Gastrocnemius medialis (tissue), 4 donors: Measurements from ENCODE around the gene HIGD2A. TPM values are rescaled to one million over a fixed set of nuclear protein-coding genes. Genes with fewer than 3 reads are reported as not detected.

Experiments
- ATAC-seq, 2 donors: fragments of 150-250 bp; one replicate each; pipeline ENCODE4 v1.9.1; 2016
- DNase-seq, 2 donors: peaks; one replicate each; pipeline ENCODE4 v3.0.0-alpha.2; 2019
- H3K27ac ChIP-seq, 4 donors: fragments of 200-600 bp; sonication (generic); 1 replicate in 1 of 4; 2 replicates in 3 of 4; pipeline ENCODE4 v1.5.1; 2016 to 2018; ENCODE audit warnings: mild to moderate bottlenecking in 2 of 4, moderate library complexity in 1 of 4
- H3K27me3 ChIP-seq, 3 donors: fragments of 200-600 bp; sonication (generic) in 2 of 3; 1 replicate in 1 of 3; 2 replicates in 2 of 3; pipeline versions ENCODE4 v1.5.1 to v1.6.0; 2016 to 2019; ENCODE audit warnings: mild to moderate bottlenecking in 1 of 3, moderate library complexity in 1 of 3
- H3K36me3 ChIP-seq, 2 donors: fragments of 200-600 bp; sonication (generic) in 1 of 2; one replicate each; pipeline ENCODE4 v1.5.1; 2017 to 2018
- H3K4me1 ChIP-seq, 2 donors: fragments of 200-600 bp; sonication (generic) in 1 of 2; one replicate each; pipeline ENCODE4 v1.5.1; 2016 to 2017; ENCODE audit warnings: mild to moderate bottlenecking in 2 of 2
- H3K4me3 ChIP-seq, 4 donors: fragments of 200-600 bp; sonication (generic) in 3 of 4; 1 replicate in 1 of 4; 2 replicates in 3 of 4; pipeline ENCODE4 v1.5.1; 2016 to 2019; ENCODE audit warnings: mild to moderate bottlenecking in 2 of 4
- H3K9me3 ChIP-seq, 3 donors: fragments of 200-600 bp; sonication (generic) in 2 of 3; 1 replicate in 1 of 3; 2 replicates in 2 of 3; pipeline ENCODE4 v1.5.1; 2016 to 2019
- POLR2A ChIP-seq, 2 donors: fragments of 450-650 bp; IDR thresholded peaks; one replicate each; pipeline ENCODE4 v1.6.1; 2017; ENCODE audit warnings: antibody characterized with exemption in 2 of 2, mild to moderate bottlenecking in 2 of 2, moderate library complexity in 2 of 2
- in situ Hi-C, 4 donors: fragments of 200-750 bp; cut with MboI; loops; one replicate each; pipeline versions ENCODE4 v1.15.0 to v1.8.0; 2017; ENCODE audit warnings: low sequenced_read_pairs in 4 of 4
- intact Hi-C: fragments of 100-400 bp; cut with DNase I; formaldehyde crosslinking; loops from one replicate; pipeline ENCODE4 v1.15.1; 2023; ENCODE audit warnings: low total_unique reads
- total RNA-seq, 4 donors: library from RNA; depleted of rRNA; stranded (reverse); fragments of >200 nt; gene quantifications; one replicate each; pipeline versions ENCODE4 v1.1.0 to v1.2.3, GENCODE V29; 2016
- TF ChIP-seq, protein P1 (sequence below), 5 experiments: fragments of 450-650 bp in 3 of 5; fragments of 200-600 bp in 2 of 5; sonication (generic) in 2 of 5; IDR thresholded peaks in 4 of 5; conservative IDR thresholded peaks in 1 of 5; 1 replicate in 4 of 5; 2 replicates in 1 of 5; pipeline ENCODE4 v1.5.1; 2016 to 2019; ENCODE audit warnings: antibody characterized with exemption in 5 of 5, mild to moderate bottlenecking in 3 of 5, moderate library complexity in 3 of 5

The HIGD2A gene
- total RNA-seq, 4 donors from 2014 or later: 189 to 274 (median 229) TPM

DNA sequence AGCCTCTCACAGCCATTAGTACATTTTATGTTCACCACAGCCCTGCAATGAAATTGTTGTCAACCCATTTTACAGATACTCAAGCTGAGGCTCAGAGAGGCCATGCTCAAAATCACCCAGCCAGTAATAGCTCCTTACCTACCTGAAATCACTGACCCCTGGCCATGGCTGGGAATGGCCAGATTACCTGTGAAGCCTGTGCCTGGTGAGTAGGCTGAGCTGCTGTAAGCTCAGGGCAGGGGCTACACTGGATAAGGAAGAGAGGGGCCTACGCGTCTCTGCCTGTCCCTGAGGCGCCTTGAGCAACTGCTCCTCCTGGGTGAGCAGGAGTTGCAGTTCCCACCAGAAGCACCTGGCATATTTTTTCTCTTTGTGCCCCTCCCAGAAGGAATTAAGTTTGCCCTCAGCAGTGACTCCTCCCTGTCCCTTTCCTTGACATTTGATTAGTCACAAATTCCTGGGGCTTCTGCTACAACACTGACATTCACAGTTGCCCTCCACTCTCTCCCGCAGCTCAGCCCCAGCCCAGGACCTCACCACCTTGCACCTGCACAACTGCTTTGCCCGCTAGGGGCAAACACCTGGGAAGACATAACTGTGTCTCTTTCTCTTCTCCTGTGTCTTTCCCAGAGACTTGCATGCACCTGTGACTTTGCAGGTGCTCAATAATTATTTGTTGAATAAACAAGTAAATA, 22.1 kb downstream of the HIGD2A start:
- H3K9me3 ChIP-seq: no peaks in the 10 kb centered on the region
- H3K4me3 ChIP-seq: no peak overlapping the region
- intact Hi-C loops: loop anchor here (10.0 kb wide), 1 partner anchor 164 kb away; no protein-coding TSS in a partner anchor
- ATAC-seq (no peak), DNase-seq (no peak)
- H3K36me3 ChIP-seq: peaks cover 0 to 40% of the 10 kb centered on the region in 2 donors
- no peaks in the 10 kb centered on the region for H3K27me3 ChIP-seq
- no peak for TF ChIP-seq POLR2A (IDR thresholded peaks at IDR 0.05)
- TF ChIP-seq, protein P1, sequence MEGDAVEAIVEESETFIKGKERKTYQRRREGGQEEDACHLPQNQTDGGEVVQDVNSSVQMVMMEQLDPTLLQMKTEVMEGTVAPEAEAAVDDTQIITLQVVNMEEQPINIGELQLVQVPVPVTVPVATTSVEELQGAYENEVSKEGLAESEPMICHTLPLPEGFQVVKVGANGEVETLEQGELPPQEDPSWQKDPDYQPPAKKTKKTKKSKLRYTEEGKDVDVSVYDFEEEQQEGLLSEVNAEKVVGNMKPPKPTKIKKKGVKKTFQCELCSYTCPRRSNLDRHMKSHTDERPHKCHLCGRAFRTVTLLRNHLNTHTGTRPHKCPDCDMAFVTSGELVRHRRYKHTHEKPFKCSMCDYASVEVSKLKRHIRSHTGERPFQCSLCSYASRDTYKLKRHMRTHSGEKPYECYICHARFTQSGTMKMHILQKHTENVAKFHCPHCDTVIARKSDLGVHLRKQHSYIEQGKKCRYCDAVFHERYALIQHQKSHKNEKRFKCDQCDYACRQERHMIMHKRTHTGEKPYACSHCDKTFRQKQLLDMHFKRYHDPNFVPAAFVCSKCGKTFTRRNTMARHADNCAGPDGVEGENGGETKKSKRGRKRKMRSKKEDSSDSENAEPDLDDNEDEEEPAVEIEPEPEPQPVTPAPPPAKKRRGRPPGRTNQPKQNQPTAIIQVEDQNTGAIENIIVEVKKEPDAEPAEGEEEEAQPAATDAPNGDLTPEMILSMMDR (IDR thresholded peaks at IDR 0.05 in 4 of 5, conservative IDR thresholded peaks at IDR 0.05 in 1 of 5): no peak
- H3K27ac ChIP-seq: peak overlapping the region in 1 of 4 donors; percentile 0
- in situ Hi-C loops: loop anchor here in 1 of 4 donors (25.0 kb wide), 1 partner anchor 127 kb away; the partner anchor contains the start of genes CDHR2 and RNF44
- H3K4me1 ChIP-seq: peaks cover 41 to 50% of the 10 kb centered on the region in 2 donors

DNA sequence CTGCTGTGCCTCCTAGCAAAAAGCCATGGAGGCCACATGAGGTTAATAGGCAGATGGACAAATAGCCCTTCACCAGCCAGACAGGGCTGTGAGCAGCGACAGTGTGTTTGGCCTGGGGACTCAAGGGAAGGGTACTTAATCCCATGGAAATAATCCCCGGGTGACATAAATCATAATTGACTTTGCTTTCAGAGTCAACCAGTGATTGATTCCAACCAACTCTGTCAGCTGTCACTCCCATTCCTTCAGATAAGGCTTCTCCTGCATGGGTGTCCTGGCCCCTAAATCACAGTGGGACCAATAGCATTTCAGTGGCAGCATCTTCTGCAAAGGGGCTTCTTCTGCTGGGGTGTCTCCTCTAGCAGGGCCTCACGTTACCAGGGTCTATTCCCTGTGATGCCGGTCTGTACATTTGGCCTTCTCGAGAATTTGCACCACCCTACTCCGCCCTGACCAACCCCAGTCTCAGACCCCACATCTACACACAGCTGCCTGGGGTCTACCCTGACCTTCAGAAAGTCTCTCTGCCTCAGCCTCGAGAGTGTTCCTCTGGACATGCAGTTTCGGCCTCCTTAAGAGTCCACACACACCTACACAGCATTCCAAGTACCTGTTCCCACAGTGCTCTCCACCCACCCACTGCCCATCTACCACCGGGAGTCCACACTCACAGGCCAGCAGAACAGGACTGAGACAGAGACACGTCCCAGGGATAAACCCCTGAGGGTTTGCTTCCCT, 24.1 kb downstream of the HIGD2A start:
- Histone ChIP-seq H3K36me3 (peaks cover 0 to 24% of the 10 kb centered on the region in 2 donors), H3K9me3 (no peaks in the 10 kb centered on the region), H3K4me1 (peaks cover 46 to 47% of the 10 kb centered on the region in 2 donors), H3K27me3 (no peaks in the 10 kb centered on the region), H3K27ac (peak overlapping the region; percentile 88 to 99 (median 98)), H3K4me3 (peak overlapping the region in 1 of 4 donors; percentile 2)
- in situ Hi-C loops: loop anchor here in 1 of 4 donors (25.0 kb wide), 1 partner anchor 125 kb away; the partner anchor contains the start of genes CDHR2 and RNF44
- ATAC-seq (no peak), DNase-seq (no peak)
- TF ChIP-seq POLR2A (IDR thresholded peaks at IDR 0.05): no peak
- TF ChIP-seq, protein P1 (IDR thresholded peaks at IDR 0.05 in 4 of 5, conservative IDR thresholded peaks at IDR 0.05 in 1 of 5): no peak
- intact Hi-C loops: loop anchor here (10.0 kb wide), 1 partner anchor 162 kb away; no protein-coding TSS in a partner anchor

DNA sequence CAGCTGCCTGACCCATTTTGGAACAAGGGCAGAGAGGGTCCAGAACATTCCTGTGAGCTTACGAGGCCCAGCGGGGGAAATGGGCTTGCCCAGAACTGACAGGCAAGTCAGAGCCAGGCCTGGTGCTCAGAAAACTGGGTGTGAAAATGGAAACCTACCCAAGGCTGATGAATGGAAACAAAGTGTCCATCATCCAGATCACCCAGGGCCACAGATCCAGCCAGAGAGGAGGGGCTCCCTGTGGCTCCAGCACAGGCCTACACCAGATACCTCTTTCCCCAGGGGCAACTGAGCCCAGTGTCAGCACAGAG, 24.7 kb downstream of the HIGD2A start:
- H3K27ac ChIP-seq: peak overlapping the region; percentile 88 to 99 (median 98)
- H3K36me3 ChIP-seq: peaks cover 0 to 23% of the 10 kb centered on the region in 2 donors
- TF ChIP-seq, protein P1 (IDR thresholded peaks at IDR 0.05 in 4 of 5, conservative IDR thresholded peaks at IDR 0.05 in 1 of 5): no peak
- no peak for TF ChIP-seq POLR2A (IDR thresholded peaks at IDR 0.05)
- DNase-seq: peak in 1 of 2 donors; percentile 40
- in situ Hi-C loops: loop anchor here in 1 of 4 donors (25.0 kb wide), 1 partner anchor 124 kb away; the partner anchor contains the start of genes CDHR2 and RNF44
- peaks cover 42 to 46% of the 10 kb centered on the region in 2 donors for H3K4me1 ChIP-seq
- H3K27me3 ChIP-seq: no peaks in the 10 kb centered on the region
- peak overlapping the region in 1 of 4 donors; percentile 2 for H3K4me3 ChIP-seq
- intact Hi-C loops: loop anchor here (10.0 kb wide), 1 partner anchor 162 kb away; no protein-coding TSS in a partner anchor
- peak in 1 of 2 donors; percentile 7 for ATAC-seq
- no peaks in the 10 kb centered on the region for H3K9me3 ChIP-seq

DNA sequence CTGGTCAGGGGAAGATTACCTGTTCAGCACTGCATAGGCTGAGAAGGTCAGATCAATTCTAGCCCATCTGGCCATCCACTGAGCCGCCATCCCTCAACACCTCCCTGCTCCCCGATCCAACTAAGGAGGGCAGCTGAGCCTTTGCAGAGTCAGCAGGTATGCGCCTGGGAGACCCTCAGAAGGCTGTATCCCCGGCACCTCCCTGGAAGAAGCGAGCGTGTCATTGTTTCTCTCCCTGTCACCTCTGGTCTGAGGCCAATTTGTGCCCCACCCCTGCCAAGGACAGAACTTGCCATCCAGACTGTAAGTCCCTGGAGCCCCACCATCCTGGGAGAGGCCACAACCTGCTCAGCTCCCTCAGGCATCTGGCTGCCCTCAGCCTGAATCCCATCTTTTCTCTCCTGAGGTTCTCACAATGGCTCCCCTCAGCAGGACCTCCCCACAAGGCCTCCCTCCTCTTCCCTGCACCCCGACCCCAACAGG, 25.2 kb downstream of the HIGD2A start:
- Histone ChIP-seq H3K4me3 (peak overlapping the region in 1 of 4 donors; percentile 76), H3K4me1 (peaks cover 41 to 46% of the 10 kb centered on the region in 2 donors), H3K36me3 (peaks cover 0 to 18% of the 10 kb centered on the region in 2 donors), H3K27ac (peak overlapping the region; percentile 88 to 99 (median 98)), H3K27me3 (no peaks in the 10 kb centered on the region), H3K9me3 (no peaks in the 10 kb centered on the region)
- ATAC-seq: no peak
- peak in 1 of 2 donors; percentile 28 for DNase-seq
- TF ChIP-seq, protein P1 (IDR thresholded peaks at IDR 0.05 in 4 of 5, conservative IDR thresholded peaks at IDR 0.05 in 1 of 5): no peak
- no peak for TF ChIP-seq POLR2A (IDR thresholded peaks at IDR 0.05)
- in situ Hi-C loops (loop anchor here in 1 of 4 donors (25.0 kb wide), 1 partner anchor 124 kb away; the partner anchor contains the start of genes CDHR2 and RNF44), intact Hi-C loops (loop anchor here (10.0 kb wide), 1 partner anchor 161 kb away; no protein-coding TSS in a partner anchor)
